NCI-H2029 treated with DMSO at 0.1 percent for 48 hours (cell line): ENCODE measurements around the gene GPR141.

Experiments
- DNase-seq: peaks from one replicate; lab custom pipeline; 2025; lab: John Stamatoyannopoulos, UW

The GPR141 gene

DNA sequence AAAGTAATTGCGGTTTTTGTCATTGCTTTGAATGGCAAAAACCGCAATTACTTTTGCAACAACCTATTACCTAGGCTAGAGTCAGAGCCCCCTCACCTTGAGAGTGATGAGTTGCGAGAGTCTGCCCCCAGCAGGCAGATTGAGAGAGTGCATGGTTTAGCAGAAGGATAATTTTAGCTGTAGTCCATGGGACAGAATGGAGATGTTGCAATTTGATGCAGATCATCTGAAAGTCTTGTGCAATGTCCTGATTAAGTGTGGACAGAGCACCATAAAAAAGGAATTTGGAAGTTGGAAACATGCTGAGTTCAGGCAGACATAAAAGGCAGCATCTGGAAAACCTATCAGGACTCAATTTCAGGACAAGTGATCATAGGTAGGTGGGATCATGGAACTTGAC lies 48.7 kb downstream of the GPR141 start:
- no peak for DNase-seq

DNA sequence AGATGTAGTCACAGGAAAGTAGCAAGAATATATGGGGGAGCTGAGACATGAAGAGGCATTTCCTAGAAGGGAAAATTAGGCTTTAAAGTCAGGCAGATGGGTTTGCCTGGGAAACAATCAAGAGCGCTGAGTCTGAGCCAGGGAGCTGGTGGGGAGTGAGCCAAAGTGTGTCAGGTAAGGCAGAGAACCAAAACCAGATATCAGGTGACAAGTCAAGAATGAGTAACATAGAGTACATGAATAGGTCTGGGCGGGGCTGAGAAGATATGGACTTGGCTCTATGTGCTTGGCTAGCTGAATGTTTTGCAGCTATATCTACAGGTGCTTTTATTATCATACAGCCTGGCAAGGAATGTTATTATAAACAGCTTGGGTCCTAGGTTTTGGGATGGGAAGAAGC lies 49.3 kb downstream of the GPR141 start:
- no peak for DNase-seq

- no peak for DNase-seq
Measured at GRCh38 chr7:37735196-37735595, 51.6 kb downstream of the GPR141 start.

- DNase-seq, result no peak
Measured at GRCh38 chr7:37738321-37738720, 54.8 kb downstream of the GPR141 start.

GRCh38 chr7:37740398-37740797 lies 56.8 kb downstream of the GPR141 start:
- DNase-seq, result no peak

DNA sequence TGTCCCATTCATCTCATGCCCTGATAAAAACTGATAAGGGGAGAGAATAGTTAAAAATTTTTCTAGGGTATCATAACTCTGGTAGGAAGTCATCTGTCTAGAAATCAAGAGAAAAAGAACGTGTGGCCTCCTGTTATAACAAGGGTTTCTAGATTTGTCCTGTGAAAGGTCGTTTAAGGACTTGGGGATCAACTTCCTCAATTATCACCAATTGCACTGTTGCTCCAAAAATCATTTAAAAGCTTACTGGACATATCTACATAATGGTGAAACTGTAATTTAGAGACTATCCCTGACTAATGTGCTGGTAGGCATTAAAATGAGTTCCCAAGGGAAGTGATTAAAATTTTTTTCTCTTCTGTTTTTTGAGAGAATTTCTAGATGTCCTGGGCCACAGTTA lies 58.2 kb downstream of the GPR141 start:
- DNase-seq, result no peak

DNA sequence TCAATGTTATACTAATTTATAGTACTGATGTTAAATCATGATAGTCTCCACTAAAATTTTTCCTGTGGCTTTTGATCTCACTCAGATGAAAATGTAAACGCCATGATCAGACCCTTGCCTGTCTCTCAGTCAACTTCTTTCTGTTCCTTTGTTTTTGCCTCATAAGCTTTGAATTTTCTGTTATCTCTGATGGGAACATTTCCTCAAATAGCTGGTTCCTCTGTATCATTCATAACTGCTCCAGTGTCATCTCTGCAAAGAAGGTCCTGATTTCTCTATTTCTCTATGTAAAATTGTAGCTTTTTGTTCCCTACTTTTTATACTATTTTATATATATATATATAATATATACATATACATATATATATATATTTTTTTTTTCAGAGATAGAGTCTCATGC lies 67.5 kb downstream of the GPR141 start:
- no peak for DNase-seq

DNA sequence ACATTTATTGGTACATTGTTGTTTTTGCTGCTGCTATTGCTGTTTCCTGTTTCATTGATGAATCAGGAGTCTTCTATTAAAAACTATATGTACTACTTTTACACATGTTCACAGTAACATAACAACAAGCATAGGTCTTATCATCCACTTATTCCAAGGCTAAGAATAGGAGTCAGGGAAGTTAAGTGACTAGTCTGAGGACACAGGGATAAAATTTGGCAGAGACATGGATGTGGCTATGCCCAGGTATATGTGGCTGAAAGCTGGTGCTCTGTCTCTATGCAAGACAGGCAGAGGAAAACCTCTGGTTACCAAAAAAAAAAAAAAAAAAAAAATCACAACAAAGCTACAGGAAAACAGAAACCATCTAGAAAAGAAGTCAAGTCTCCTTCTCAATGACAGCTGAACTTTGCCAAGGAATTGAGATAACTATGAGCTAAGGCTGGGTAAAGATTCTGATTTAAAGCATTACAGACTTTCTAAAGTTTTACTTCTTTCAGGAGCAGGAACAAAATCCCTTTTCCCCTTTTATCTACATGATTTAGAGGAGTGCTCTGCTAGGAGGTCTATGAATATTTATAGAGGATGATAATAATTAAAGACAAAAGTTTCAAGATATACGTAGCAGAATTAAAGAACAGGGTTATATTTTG lies 70.0 kb downstream of the GPR141 start:
- no peak for DNase-seq

GRCh38 chr7:37756797-37757551 lies 73.4 kb downstream of the GPR141 start:
- no peak for DNase-seq

DNA sequence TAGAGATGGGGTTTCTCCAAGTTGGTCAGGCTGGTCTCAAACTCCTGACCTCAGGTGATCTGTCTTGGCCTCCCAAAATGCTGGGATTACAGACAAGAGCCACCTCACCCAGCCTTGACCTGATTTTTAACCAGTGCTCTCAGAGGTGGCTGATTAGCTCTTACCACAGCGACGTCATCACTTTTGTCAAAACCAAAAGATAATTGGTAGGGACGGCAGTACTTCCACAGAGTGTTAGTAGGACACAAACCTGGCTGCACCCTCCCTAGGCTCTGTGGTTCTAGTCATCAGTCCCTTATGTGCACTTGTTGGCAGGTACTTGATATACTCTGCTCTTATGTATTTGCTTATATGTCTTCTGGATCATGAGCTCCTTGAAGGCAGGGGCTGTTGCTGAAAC lies 74.0 kb downstream of the GPR141 start:
- DNase-seq, result no peak

DNA sequence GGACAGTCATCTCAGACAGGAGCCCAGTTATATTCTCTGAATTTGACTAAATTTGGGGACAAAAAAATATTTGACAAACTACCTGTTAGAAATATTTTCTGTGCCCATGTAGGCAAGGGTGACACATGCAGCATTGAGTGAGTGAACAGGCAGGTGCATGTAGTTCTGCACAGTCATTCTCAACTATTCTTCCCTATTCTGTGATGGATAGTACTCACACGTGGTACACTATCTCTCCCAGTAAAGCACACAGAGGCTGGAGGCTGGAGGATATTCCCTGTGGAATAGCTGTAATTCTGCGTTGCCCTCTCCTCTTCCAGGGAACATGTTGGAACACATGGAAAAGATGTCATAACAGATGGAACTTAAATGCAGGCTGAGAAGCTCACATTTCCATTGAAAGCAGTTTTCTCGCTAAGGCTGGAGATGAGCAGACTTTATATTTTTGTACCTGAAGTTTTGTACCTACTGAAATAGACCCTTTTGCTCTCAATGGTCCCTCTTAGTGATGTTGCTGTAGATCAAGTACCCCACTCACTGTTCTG lies 75.0 kb downstream of the GPR141 start:
- DNase-seq, result no peak

DNA sequence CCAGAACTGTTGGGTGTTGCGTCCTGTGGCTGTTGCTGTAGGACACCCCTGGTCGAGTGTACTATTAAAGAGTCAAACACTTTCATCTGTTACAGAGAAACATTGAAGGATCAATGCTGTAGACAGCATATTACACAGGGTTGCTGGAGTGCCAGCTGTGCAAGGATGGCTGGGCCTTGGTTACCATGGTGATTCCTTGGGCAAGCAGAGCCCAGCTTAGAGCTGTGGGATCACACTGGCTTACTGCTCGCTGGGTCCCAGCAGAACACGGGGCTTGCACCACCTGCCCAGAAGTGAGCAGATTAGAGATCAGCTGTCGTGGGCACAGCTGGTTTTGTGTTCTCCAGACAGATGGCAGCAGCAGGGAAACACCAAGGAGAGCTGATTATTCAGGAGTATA lies 76.0 kb downstream of the GPR141 start:
- no peak for DNase-seq

DNA sequence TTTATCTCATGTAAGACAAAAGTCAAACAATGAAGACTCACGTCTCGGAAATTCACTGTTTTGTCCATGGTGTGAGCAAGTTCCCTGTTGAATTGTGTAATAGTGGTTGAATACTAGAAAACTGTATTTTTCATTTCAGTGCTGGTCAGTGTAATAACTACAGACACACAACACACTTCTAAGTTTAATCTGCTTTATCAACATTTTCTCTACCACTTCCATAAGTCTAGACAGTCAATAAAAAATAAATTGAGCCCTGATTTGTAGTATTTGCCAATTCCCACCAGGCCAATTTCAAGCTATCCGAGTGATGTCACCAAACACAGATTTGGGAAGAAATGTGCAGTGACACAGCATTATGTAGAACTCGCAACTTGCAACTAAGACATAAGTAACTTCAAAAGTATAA lies 81.9 kb downstream of the GPR141 start:
- DNase-seq, result no peak

- no peak for DNase-seq
Measured at GRCh38 chr7:37765872-37766525, 82.4 kb downstream of the GPR141 start.

DNA sequence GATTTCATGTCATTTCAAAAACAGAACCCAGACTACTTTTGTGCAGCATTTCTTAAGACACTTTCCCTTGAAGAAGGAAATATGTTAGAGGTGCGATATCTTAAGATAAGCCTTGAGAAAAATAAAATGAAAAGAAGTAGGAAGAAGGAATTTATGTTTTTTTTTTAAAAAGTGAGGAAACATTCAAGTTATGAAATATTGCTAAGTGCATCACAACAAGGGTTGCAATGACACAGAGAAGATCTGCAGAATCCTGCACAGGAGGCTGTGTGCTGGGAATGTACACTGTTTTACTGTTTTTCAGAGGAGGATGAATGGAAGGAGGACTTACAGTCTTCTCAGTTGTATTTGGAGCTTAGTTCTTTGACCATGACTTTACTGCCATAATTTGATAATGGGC lies 85.0 kb downstream of the GPR141 start:
- DNase-seq, result no peak

- DNase-seq, result no peak
Measured at GRCh38 chr7:37769291-37769690, 85.7 kb downstream of the GPR141 start.

DNA sequence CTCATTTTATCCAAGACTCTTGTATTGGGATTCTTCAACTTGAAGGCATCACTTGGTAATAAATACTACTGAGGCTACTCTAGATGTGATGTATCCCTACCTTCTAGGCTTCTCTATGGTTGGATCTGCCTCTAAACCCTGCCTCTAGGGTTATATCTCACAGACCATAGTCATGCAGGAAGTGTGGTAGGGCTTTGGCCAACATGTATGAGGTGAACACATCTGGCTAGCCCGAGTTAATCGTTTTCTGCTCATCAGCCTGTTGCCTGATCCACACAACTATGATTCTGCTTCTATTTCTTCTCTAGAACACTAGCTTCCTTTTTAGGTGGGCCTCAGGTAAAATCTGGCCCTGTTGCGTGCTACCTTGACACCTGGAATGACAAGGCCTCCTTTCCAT lies 86.2 kb downstream of the GPR141 start:
- no peak for DNase-seq

DNA sequence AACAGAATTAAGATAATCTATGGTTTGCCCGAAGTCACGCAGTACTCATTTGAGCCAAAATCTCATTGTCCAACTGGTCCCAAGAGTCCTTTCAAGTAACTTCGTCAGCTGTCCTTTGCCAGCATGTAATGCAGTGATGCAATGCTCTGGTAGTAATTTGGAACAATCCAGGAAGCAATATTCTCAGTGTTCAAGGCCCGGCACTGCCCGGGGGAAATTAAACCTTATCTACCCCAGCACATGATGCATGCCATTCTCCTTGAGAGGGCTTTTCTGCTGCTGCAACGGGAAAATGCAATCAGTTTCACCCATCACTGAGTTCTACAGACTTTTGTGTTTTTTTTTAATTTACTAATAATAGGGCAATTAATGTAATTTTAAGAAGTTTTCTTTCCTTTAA lies 87.3 kb downstream of the GPR141 start:
- DNase-seq, result no peak

DNA sequence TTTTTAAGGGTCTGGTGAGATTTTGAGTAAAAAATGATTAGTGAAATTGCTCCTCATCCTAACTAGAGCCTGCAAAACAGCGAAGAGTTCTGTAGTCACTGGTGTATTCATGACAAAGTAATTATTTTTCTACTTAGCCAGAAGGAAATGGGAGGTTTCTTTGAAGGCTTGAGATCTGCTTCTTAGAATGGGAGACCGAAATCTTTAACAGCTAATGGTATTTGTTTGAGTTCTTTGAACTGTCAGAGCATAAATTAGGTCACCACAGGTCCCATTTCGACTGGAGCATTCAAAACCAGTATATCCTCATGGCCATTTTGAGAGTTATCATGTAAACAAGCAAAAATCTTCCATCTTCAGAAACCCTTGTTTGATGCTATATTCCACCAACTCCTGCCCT lies 87.8 kb downstream of the GPR141 start:
- no peak for DNase-seq

DNA sequence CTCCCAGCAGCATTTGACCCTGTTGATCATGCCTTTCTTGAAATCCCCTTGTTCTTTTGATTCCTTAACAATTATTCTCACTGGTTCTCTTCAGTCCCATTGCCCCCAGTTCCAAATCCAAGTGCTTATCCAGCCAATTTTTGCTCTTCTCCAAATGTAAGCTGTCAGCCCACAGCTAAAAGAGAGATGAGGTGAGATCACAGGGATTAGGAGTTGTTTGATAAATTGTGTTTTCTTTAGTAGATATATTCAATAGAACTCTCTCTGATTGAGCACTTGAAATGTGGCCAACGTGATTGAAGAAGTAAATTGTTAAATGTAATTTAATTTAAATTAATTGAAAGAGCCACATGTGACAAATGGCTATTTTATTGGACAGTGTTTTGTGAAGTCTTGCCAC lies 88.2 kb downstream of the GPR141 start:
- DNase-seq, result no peak

GRCh38 chr7:37775921-37776320 lies 92.4 kb downstream of the GPR141 start:
- DNase-seq, result no peak

DNA sequence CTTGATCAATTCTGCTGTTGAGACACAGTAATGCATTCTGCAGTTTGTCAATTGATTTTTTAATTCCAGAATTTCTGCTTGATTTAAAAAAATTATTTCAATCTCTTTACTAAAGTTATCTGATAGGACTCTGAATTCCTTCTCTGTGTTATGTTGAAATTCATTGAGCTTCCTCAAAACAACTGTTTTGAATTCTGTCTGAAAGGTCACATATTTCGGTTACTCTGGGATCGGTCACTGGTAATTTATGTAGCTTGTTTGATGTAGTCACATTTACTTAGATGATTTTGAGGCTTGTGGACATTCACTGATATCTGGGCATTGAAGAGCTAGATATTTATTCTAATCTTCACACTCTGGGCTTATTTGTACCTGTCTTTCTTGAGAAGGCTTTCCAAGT lies 97.6 kb downstream of the GPR141 start:
- no peak for DNase-seq

GRCh38 chr7:37782166-37782565 lies 98.6 kb downstream of the GPR141 start:
- no peak for DNase-seq
